HepG2 (cell line): ENCODE measurements around the gene FAM111B. TPM values are rescaled to one million over a fixed set of nuclear protein-coding genes. Genes with fewer than 3 reads are reported as not detected.

ENCODE experiments used
- FOXO1 ChIP-seq: sonication (generic); formaldehyde crosslinking; IDR thresholded peaks from 2 replicates; pipeline ENCODE4 v1.4.0; 2020; ENCODE audit warnings: missing genetic modification reagents
- HCFC1 ChIP-seq: fragments of 150-350 bp; IDR thresholded peaks from 2 replicates; pipeline ENCODE4 v1.6.1; 2014; ENCODE audit warnings: low read depth, low read length
- PAXIP1 ChIP-seq: sonication (generic); formaldehyde crosslinking; conservative IDR thresholded peaks from 2 replicates; pipeline ENCODE4 v1.4.0; 2020; ENCODE audit warnings: mild to moderate bottlenecking, missing genetic modification reagents, moderate library complexity
- PHF5A ChIP-seq: IDR thresholded peaks from one replicate; pipeline ENCODE4 v1.6.1; 2018; ENCODE audit warnings: low read depth, missing genetic modification reagents; ENCODE audit not compliant: unreplicated experiment
- POGZ ChIP-seq: sonication (generic); formaldehyde crosslinking; IDR thresholded peaks from 2 replicates; pipeline ENCODE4 v1.4.0; 2020; ENCODE audit warnings: mild to moderate bottlenecking, missing genetic modification reagents
- POLR2G ChIP-seq: fragments of 200-400 bp; formaldehyde crosslinking; IDR thresholded peaks from 2 replicates; pipeline ENCODE4 v1.6.1; 2018; ENCODE audit warnings: mild to moderate bottlenecking, low read depth, low read length, moderate library complexity
- ZNF18 ChIP-seq: sonication (generic); formaldehyde crosslinking; IDR thresholded peaks from 2 replicates; pipeline ENCODE4 v1.8.0; 2022; ENCODE audit warnings: mild to moderate bottlenecking, missing genetic modification reagents; ENCODE audit not compliant: insufficient replicate concordance
- ZNF382 ChIP-seq: sonication (generic); formaldehyde crosslinking; IDR thresholded peaks from 2 replicates; pipeline ENCODE4 v1.5.0; 2020; ENCODE audit warnings: missing genetic modification reagents, mild to moderate bottlenecking, borderline replicate concordance
- ZNF687 ChIP-seq: sonication (generic); formaldehyde crosslinking; IDR thresholded peaks from 2 replicates; pipeline ENCODE4 v1.5.1; 2020; ENCODE audit warnings: mild to moderate bottlenecking, missing genetic modification reagents, moderate library complexity
- ZNF761 ChIP-seq: sonication (generic); formaldehyde crosslinking; conservative IDR thresholded peaks from 2 replicates; pipeline ENCODE4 v1.4.0; 2020; ENCODE audit warnings: mild to moderate bottlenecking, missing genetic modification reagents
- ZSCAN12 ChIP-seq: sonication (generic); formaldehyde crosslinking; IDR thresholded peaks from 2 replicates; pipeline ENCODE4 v1.9.0; 2021; ENCODE audit warnings: mild to moderate bottlenecking, missing genetic modification reagents
- polyA plus RNA-seq, 8 experiments: library from polyadenylated mRNA; depleted of rRNA in 3 of 8; stranded (reverse) in 7 of 8; unstranded in 1 of 8; fragments of >200 nt; fragmentation: Illumina TruSeq in 4 of 8; extraction: Trizol in 4 of 8; gene quantifications; 2 replicates each; pipeline versions ENCODE4 v1.2.1 to v1.2.3, GENCODE V29; 2011 to 2016; ENCODE audit warnings: low read depth in 4 of 8, missing spikeins in 1 of 8, mixed read lengths in 1 of 8; ENCODE audit not compliant: insufficient read depth in 1 of 8
- total RNA-seq, 5 experiments: library from RNA; depleted of rRNA; stranded (reverse); fragments of >200 nt; fragmentation: Illumina TruSeq; extraction: Trizol; gene quantifications; 2 replicates each; pipeline ENCODE4 v1.2.3, GENCODE V29; 2016; ENCODE audit warnings: low read depth in 1 of 5
- TF ChIP-seq, protein P1 (sequence below): fragments of 450-650 bp; IDR thresholded peaks from 2 replicates; pipeline ENCODE4 v1.6.1; 2017
- TF ChIP-seq, protein P2 (sequence below): sonication (generic); formaldehyde crosslinking; IDR thresholded peaks from 2 replicates; pipeline ENCODE4 v1.4.0; 2020; ENCODE audit warnings: missing genetic modification reagents, borderline replicate concordance

FAM111B gene
- total and polyA plus RNA-seq, 2 of the 13 experiments (the other 11 are each of a cell fraction or from before 2014, with no cell fraction given), result 1.6 to 28.2 TPM

- peak; percentile 84 for TF ChIP-seq POGZ
- TF ChIP-seq ZSCAN12 (CRISPR knock-in tag), result no peak
- TF ChIP-seq HCFC1, result no peak
- TF ChIP-seq, protein P1, sequence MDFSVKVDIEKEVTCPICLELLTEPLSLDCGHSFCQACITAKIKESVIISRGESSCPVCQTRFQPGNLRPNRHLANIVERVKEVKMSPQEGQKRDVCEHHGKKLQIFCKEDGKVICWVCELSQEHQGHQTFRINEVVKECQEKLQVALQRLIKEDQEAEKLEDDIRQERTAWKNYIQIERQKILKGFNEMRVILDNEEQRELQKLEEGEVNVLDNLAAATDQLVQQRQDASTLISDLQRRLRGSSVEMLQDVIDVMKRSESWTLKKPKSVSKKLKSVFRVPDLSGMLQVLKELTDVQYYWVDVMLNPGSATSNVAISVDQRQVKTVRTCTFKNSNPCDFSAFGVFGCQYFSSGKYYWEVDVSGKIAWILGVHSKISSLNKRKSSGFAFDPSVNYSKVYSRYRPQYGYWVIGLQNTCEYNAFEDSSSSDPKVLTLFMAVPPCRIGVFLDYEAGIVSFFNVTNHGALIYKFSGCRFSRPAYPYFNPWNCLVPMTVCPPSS, result no peak
- 0 out of 2 replicates have a peak, but pooled peaks have one; percentile 24 for TF ChIP-seq PAXIP1 (CRISPR knock-in tag)
- TF ChIP-seq ZNF18 (CRISPR knock-in tag), result no peak
- peak; percentile 88 for TF ChIP-seq ZNF687
- TF ChIP-seq FOXO1 (CRISPR knock-in tag), result no peak; the same call in 1 of the 2 replicates
- no peak for TF ChIP-seq PHF5A
- TF ChIP-seq ZNF761 (CRISPR knock-in tag), result peak; percentile 72; the same call in 1 of the 2 replicates
- TF ChIP-seq POLR2G, result peak; percentile 55; the same call in 1 of the 2 replicates
- no peak for TF ChIP-seq ZNF382 (CRISPR knock-in tag)
- TF ChIP-seq, protein P2, sequence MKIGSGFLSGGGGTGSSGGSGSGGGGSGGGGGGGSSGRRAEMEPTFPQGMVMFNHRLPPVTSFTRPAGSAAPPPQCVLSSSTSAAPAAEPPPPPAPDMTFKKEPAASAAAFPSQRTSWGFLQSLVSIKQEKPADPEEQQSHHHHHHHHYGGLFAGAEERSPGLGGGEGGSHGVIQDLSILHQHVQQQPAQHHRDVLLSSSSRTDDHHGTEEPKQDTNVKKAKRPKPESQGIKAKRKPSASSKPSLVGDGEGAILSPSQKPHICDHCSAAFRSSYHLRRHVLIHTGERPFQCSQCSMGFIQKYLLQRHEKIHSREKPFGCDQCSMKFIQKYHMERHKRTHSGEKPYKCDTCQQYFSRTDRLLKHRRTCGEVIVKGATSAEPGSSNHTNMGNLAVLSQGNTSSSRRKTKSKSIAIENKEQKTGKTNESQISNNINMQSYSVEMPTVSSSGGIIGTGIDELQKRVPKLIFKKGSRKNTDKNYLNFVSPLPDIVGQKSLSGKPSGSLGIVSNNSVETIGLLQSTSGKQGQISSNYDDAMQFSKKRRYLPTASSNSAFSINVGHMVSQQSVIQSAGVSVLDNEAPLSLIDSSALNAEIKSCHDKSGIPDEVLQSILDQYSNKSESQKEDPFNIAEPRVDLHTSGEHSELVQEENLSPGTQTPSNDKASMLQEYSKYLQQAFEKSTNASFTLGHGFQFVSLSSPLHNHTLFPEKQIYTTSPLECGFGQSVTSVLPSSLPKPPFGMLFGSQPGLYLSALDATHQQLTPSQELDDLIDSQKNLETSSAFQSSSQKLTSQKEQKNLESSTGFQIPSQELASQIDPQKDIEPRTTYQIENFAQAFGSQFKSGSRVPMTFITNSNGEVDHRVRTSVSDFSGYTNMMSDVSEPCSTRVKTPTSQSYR, result 0 out of 2 replicates have a peak, but pooled peaks have one; percentile 11
Observed at GRCh38 chr11:59142530-59143507, 35.8 kb downstream of the FAM111B start, which contains the start of gene FAM111A (continued).
